HepG2 (cell line): ENCODE results near the gene TNIP1. TPM values are rescaled to one million over a fixed set of nuclear protein-coding genes. Genes with fewer than 3 reads are reported as not detected.
A peak's percentile ranks its signal among the peaks of the same experiment; 100 is the strongest.

Experiments
- ARID4A ChIP-seq: sonication (generic); formaldehyde crosslinking; IDR thresholded peaks from 2 replicates; pipeline ENCODE4 v1.5.0; 2020; ENCODE audit warnings: mild to moderate bottlenecking, missing genetic modification reagents, borderline replicate concordance
- CHD4 ChIP-seq: fragments of 200-600 bp; sonication (generic); IDR thresholded peaks from 2 replicates; pipeline ENCODE4 v1.7.0; 2017; ENCODE audit warnings: mild to moderate bottlenecking, low read length, borderline replicate concordance
- HNRNPUL1 ChIP-seq: fragments of 200-400 bp; formaldehyde crosslinking; IDR thresholded peaks from 2 replicates; pipeline ENCODE4 v1.6.1; 2017; ENCODE audit warnings: low read depth, mild to moderate bottlenecking, low read length, moderate library complexity
- LRRFIP1 ChIP-seq: sonication (generic); formaldehyde crosslinking; conservative IDR thresholded peaks from 2 replicates; pipeline ENCODE4 v1.4.0; 2020; ENCODE audit warnings: missing genetic modification reagents
- MTA1 ChIP-seq: sonication (generic); formaldehyde crosslinking; IDR thresholded peaks from 2 replicates; pipeline ENCODE4 v1.4.0; 2020; ENCODE audit warnings: missing genetic modification reagents, mild to moderate bottlenecking, borderline replicate concordance
- NFE2L2 ChIP-seq: fragments of 150-350 bp; IDR thresholded peaks from 2 replicates; pipeline ENCODE4 v1.6.1; 2014; ENCODE audit warnings: low read length
- NONO ChIP-seq, 2 experiments: fragments of 450-650 bp in 1 of 2; sonication (generic) in 1 of 2; formaldehyde crosslinking in 1 of 2; IDR thresholded peaks in 1 of 2; conservative IDR thresholded peaks in 1 of 2; 2 replicates each; pipeline versions ENCODE4 v1.6.1 to v1.8.0; 2017 to 2022; ENCODE audit warnings: mild to moderate bottlenecking in 1 of 2, missing genetic modification reagents in 1 of 2, moderate library complexity in 1 of 2
- POLR2AphosphoS2 ChIP-seq: IDR thresholded peaks from 2 replicates; pipeline ENCODE4 v1.6.1; 2011; ENCODE audit warnings: low read depth, low read length, improper control_type of control experiment
- SAFB2 ChIP-seq: sonication (generic); formaldehyde crosslinking; IDR thresholded peaks from 2 replicates; pipeline ENCODE4 v1.5.1; 2020; ENCODE audit warnings: missing genetic modification reagents, low read depth, mild to moderate bottlenecking, borderline replicate concordance
- ZNF124 ChIP-seq: sonication (generic); formaldehyde crosslinking; IDR thresholded peaks from 2 replicates; pipeline ENCODE4 v1.4.0; 2020; ENCODE audit warnings: missing genetic modification reagents
- ZNF558 ChIP-seq: sonication (generic); formaldehyde crosslinking; IDR thresholded peaks from 2 replicates; pipeline ENCODE4 v1.9.0; 2022; ENCODE audit warnings: mild to moderate bottlenecking, missing genetic modification reagents, borderline replicate concordance
- ZNF646 ChIP-seq: sonication (generic); formaldehyde crosslinking; IDR thresholded peaks from 2 replicates; pipeline ENCODE4 v1.9.0; 2021; ENCODE audit warnings: mild to moderate bottlenecking, missing genetic modification reagents
- ZNF672 ChIP-seq: sonication (generic); formaldehyde crosslinking; IDR thresholded peaks from 2 replicates; pipeline ENCODE4 v1.8.1; 2022; ENCODE audit warnings: missing genetic modification reagents
- ZSCAN31 ChIP-seq: sonication (generic); formaldehyde crosslinking; IDR thresholded peaks from 2 replicates; pipeline ENCODE4 v1.5.0; 2020; ENCODE audit warnings: low read depth, mild to moderate bottlenecking, missing genetic modification reagents
- polyA plus RNA-seq, 8 experiments: library from polyadenylated mRNA; depleted of rRNA in 3 of 8; stranded (reverse) in 7 of 8; unstranded in 1 of 8; fragments of >200 nt; fragmentation: Illumina TruSeq in 4 of 8; extraction: Trizol in 4 of 8; gene quantifications; 2 replicates each; pipeline versions ENCODE4 v1.2.1 to v1.2.3, GENCODE V29; 2011 to 2016; ENCODE audit warnings: low read depth in 4 of 8, missing spikeins in 1 of 8, mixed read lengths in 1 of 8; ENCODE audit not compliant: insufficient read depth in 1 of 8
- total RNA-seq, 5 experiments: library from RNA; depleted of rRNA; stranded (reverse); fragments of >200 nt; fragmentation: Illumina TruSeq; extraction: Trizol; gene quantifications; 2 replicates each; pipeline ENCODE4 v1.2.3, GENCODE V29; 2016; ENCODE audit warnings: low read depth in 1 of 5

The TNIP1 gene
- total and polyA plus RNA-seq, 2 of the 13 experiments (the other 11 are each of a cell fraction or from before 2014, with no cell fraction given) = 26.2 to 45.9 TPM

GRCh38 chr5:151020304-151021110 lies 60.3 kb downstream of the TNIP1 start, which contains the start of gene GPX3 (continued):
- TF ChIP-seq ZNF646 (CRISPR knock-in tag) = no peak
- peak; percentile 49; the same call in 1 of the 2 replicates for TF ChIP-seq ZSCAN31 (CRISPR knock-in tag)
- TF ChIP-seq LRRFIP1 = no peak
- no peak for TF ChIP-seq ZNF558 (CRISPR knock-in tag)
- TF ChIP-seq ZNF124 (CRISPR knock-in tag) = peak; percentile 74; the same call in 1 of the 2 replicates
- TF ChIP-seq ARID4A (CRISPR knock-in tag) = peak; percentile 88
- 0 out of 2 replicates have a peak, but pooled peaks have one; percentile 25 for TF ChIP-seq MTA1
- peak; percentile 25; the same call in 1 of the 2 replicates for TF ChIP-seq NFE2L2
- TF ChIP-seq CHD4 = no peak
- no peak for TF ChIP-seq NONO (IDR thresholded peaks at IDR 0.05)
- peak; percentile 81; the same call in 1 of the 2 replicates for TF ChIP-seq NONO (CRISPR knock-in tag; conservative IDR thresholded peaks at IDR 0.05)
- TF ChIP-seq HNRNPUL1 = no peak
- 0 out of 2 replicates have a peak, but pooled peaks have one; percentile 61 for TF ChIP-seq SAFB2 (CRISPR knock-in tag)
- no peak for TF ChIP-seq ZNF672 (CRISPR knock-in tag)
- TF ChIP-seq POLR2AphosphoS2 = no peak
